HG03095 (cell line): ENCODE results near the gene ITGB2.
"Not testable (repeated sequence)": the region's sequence is repeated elsewhere in the genome, so short reads cannot be mapped to it uniquely, and the experiment has no call there.

Source experiments
- ATAC-seq: cut with Tn5 transposase; IDR thresholded peaks from one replicate; pipeline ENCODE4 v1.9.1; 2021; ENCODE audit warnings: moderate library complexity; ENCODE audit not compliant: unreplicated experiment

Gene ITGB2

DNA sequence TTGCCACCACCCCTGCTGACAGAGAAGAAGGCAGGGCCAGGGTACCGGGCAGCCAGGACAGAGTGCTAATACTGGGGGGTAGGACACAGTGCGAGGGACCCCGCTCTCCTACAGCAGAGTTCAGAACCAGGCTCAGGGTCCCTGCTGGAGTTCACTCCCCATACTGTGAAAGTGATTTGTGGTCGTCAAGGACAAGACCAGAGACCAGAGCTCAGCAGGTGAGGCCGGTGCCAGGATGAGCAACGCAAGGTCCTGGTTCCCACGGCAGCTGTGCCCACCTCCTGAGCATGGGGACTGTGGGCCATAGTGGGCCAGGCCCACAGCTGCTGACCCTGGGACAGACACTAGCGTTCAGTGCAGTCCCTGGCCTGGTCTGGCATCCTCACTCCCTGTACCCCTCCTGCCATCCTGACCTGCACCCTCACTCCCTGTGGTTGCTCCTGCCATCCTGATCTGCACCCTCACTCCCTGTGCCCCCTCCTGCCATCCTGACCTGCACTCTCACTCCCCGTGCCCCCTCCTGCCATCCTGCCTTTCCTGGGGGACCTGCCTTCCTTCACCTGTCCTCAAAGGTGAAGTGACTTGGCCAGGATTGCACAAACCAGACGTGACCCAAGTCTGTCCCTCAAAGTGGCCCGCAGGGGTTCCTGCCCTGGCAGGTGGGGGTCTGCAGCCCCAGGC is 33.4 kb downstream of the ITGB2 start:
- ATAC-seq: no peak

DNA sequence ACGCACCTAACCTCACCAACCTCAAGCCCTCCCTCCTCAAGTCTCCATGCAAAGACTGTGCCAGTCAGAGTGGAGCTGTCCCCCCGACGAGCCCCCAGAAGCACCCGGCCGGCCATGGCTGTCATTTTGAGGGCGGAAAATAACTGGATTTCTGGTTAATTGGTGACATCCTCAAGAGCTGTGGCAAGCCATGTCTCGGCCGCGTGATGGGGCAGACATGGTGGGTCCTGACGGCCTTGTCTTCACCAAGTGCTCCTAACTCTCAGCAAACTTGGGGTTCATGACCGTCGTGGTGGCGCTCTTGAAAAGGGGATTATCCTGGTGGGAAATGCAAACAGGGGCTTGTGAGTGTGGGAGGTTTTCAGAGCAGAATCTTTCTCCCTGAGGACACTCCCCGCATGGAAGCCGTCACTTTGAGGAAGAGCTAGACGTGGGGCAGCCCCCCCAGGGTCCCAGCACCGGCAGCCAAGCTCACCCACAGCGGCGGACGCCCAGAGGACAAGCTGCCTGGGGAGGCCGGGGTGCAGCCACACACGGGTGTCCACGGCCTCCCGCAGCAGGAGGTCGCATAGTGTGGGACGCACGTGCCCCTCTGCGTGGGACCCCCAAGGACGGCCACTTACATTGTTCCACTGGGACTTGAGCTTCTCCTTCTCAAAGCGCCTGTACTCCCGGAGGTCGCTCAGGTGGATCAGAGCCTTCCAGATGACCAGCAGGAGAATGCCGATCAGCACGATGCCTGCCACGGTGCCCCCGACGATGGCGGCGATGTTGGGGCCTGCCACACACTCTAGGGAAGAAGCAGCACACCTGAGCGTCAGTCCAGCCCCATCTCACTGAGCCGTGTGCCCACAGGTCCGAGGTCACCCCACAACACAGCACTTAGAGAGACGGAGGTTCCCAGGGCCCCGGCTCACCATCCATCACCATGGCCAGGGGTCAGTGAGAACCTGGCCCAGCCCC is 34.3 kb downstream of the ITGB2 start:
- no peak for ATAC-seq

DNA sequence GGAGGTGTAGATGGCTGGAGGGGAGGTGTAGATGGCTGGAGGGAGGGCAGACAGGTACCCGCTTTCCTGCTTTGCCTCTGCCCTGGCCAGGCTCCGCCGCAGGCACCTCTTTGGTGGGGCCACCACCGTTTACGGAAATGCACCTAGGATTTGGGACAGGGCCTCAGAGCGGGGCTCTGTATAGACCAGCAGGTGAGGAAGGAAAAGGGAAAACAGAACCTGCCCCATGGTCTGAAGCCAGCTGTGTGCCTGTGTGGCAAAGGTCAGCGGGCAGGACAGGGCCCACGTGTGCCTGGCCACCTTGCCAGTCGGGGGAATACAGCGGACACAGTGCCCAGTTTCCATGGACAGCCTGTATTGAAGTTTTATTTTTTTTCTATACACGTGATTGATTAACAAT is 35.1 kb downstream of the ITGB2 start:
- no peak for ATAC-seq

DNA sequence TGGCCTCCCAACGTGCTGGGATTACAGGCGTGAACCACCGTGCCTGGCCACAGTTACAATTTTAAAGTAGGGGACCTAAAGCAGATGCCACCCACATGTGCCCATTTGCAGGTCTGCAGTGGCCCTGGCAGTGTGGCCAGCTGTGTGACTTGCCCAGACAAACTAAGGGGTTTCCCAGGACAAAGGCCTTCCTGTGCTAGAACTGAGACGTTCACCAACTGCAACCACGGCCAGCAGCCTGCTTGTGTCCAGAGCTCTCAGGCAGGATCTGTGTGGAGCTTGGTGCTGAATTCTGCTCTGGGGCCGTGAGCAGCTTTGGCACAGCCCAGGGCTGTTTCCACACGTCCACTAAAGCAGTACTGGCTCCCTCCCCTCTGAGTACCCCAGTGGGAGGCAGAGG is 36.6 kb downstream of the ITGB2 start:
- ATAC-seq: no peak

DNA sequence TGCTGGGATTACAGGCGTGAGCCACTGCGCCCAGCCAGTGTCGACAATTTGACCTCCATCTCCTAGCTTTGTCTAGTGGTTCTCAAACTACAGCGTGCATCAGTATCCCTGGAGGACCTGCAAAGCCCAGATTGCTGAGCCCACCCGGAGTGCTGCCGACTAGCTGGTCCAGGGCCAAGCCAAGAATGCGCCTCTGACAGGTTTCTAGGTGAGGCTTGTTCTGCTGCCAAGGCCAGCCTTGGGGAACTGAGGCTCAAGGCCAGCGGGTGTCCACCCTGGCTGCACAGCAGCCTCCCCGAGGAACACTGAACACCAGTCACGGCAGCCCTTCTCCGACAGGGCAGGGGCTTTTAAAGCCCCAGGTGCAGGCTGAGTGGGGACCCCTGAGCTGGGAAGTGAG is 37.4 kb downstream of the ITGB2 start:
- ATAC-seq: no peak

DNA sequence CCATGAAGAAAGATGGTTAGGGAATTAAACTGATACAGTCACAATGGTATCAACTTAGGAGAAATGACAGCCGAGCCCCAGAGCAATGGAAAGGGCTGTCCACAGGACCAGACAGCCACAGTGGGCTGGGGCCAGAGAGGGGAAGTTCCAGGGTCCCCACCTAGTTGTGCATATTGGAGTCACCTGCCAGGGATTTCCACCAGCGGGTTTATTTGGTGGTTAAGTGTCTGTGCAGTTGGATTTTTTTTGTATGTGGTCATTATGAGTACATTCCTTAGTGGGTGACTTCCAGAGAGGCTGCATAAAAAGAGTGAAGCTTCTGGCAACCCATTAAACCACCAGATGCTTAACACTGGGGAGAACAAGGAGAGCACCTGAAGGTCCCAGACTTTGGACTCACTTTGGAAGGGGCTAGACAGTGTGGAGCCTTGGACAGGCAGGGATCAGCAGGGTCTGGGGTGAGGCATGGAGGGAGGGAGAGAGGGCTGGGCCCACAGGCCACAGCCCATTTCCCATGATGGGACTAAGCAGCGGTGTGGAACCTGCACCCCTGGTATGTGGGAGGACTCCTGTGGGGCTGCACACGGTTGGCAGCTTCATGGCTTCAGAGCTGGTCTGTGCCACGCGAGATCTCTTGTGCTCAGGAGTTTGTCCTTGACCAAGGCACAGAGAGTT is 39.4 kb downstream of the ITGB2 start:
- no peak for ATAC-seq

DNA sequence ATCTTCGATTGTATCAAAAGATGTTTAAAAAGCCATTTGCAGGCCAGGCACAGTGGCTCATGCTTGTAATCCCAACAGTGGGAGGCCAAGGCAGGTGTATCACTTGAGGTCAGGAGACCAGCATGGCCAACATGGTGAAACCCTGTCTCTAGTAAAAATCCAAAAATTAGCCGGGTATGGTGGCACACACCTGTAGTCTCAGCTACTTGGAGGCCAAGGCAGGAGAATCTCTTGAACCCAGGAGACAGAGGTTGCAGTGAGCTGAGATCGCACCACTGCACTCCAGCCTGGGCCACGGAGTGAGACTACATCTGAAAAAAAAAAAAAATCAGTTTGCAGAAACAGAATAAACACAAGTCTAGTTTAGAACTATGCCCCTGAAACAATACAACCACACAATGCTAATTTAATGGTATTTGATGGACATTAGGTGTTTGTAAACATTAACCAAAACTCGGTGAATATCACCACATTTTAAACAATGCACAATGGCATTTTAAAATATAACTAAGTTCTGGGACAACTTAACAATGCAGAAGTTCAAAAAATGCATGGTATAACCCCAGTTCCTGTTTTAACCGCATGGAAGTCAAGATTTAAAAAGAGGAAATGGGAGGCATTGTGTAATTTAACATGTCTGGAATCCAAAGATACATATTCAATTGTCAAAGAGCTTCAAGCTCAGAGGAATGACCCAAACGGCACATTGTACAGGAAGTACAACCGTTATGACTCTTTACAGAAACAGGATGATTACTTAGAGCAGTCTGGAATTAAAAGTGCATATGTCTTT is 40.1 kb downstream of the ITGB2 start:
- no peak for ATAC-seq

DNA sequence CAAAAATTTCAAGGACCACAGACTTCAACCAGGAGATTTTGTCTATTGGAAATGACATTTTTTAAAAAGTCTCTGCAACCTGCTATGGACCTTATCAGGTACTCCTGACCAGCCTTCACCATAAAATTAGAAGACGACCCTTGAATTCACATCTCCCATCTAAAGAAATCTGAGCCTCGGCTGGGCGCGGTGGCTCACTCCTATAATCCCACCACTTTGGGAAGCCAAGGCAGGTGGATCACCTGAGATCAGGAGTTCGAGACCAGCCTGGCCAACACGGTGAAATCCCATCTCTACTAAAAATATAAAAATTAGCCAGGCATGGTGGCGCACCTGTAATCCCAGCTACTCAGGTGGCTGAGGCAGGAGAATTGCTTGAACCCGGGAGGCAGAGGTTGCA is 41.5 kb downstream of the ITGB2 start:
- not testable (repeated sequence) for ATAC-seq

DNA sequence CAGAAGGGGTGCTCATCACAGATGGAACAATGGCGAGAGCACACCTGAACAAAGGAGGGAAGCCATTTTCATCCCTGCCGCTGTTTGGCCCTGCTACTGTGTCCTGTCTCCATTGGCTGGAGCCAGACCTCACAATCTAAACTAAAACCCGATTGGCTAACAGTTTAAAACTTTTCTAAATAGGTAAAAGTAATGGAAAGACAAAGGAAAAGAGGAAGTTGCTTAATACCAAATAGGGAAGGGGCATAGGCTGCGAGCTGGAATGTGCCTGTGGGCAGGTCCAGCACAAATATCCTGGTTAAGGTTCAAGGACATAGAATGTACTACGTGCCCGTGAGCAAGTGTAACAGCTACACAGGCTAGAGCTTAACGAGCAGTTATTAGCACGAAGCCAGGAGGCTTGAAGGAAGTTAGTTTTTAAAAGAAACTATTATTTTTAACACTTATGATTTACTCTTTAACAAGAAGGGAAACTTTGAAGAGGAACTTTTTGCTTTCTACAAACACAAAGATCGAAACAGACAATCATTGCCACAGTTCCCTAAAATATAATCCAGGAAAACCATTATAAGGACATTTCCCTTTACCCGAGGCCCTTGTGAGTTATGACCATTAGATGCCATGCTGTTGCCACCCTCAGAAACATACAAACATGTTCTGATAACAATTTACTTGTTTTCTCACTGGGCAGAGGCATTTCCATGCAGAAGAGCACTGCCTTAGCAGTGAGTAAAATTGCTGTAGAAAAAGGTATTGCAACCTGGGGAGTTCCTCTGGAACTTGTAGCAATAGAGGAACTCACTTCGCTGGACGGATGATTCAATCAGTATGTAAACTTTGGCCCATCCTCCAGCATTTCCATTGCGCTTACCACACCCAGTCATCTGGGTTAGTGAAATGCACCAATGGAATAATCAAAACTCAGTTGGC is 42.4 kb downstream of the ITGB2 start:
- ATAC-seq: no peak

DNA sequence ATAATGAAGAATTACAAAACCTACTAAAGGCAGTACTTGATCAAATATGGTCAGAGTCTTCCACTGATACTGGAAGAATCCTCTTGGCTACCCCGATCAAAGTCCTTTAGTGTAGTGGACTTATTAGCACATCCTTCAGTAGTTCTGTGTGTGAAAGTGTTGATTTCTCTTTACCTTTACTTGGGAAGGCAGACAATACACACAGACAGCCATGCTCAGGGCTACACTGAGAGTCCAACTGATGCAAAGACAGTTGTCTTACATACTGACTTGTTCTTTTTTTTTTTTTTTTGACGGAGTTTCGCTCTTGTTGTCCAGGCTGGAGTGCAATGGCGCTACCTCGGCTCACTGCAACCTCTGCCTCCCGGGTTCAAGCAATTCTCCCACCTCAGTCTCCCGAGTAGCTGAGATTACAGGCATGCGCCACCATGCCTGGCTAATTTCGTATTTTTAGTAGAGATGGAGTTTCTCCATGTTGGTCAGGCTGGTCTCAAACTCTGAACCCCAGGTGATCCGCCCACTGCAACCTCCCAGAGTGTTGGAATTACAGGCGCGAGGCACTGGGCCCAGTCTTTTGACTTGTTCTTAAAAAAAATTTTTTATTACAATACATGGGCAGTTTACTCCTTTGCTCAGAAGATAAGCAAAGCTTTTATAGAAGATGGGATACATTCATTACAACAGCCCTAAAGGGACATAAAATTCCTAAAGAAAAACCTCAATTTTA is 43.7 kb downstream of the ITGB2 start:
- ATAC-seq: no peak

DNA sequence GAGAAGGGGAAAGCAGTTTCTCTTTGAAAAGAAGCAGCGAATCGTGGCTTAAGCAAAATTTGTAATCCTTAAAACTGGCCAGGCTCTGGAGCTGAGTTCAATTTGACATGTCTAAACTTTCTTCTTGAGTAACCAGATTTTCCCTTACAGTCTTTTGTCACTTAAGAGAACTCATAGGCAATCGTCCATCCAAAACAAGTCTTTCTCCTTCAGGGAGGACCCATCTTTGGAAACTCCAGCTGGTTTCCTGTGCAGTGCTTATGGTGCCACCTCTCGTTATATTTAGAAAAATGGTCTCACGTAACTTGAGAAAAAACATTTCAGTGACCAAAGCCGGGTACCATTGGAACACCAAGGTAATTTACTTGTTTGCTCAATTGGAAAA is 45.4 kb downstream of the ITGB2 start:
- ATAC-seq: no peak

DNA sequence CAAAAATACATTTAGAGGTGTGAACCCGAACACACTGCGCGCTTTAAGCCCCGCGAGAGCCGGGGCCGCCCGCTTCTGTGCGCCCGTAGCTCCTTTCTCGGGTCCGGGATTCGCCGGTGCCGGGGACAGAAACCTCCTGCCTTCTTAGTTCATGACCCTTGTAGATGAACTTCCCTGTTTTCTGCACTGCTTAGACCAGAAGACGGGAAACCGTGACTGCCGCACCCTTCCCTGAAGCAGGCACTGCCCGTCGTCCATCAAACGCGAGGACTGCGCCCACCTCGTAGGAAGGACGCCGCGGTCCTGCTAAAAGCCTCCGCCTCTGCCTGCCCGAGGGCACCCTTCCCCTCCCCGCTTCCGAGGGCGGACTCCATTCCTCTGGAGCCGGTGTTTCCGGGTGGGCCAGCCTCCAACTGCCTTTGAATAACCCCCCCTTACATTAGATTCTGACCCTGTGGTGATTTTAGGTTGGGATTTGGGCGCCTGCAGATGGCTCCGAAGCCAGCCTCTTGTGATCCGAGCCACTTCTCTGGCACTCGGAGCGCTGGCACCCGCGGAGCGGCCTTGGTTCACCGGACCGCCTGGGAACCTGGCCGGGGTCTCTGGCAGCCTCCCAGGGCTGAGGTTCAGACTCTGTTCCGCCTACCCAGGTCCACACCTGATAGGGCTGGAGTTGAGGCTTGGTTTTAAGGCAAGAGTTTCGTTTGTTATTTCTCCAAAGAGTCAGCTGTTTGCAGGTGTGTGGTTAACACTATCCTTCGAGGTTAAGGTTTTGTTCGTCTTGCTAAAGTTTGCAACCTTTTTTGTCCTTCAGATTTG is 46.0 kb downstream of the ITGB2 start:
- ATAC-seq: no peak

DNA sequence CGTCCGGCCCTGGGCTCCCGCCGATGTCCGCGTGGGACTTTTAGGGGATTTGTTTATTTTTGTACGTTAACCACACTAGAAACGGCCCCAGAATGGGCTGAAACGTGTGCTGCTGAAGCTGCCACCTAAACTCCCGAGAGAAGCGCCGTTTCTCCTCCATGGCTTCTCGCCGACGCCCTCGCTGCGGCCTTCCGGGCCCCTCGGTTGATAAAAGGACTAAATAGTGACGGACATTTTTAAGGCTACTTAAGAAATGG is 46.5 kb downstream of the ITGB2 start:
- no peak for ATAC-seq

DNA sequence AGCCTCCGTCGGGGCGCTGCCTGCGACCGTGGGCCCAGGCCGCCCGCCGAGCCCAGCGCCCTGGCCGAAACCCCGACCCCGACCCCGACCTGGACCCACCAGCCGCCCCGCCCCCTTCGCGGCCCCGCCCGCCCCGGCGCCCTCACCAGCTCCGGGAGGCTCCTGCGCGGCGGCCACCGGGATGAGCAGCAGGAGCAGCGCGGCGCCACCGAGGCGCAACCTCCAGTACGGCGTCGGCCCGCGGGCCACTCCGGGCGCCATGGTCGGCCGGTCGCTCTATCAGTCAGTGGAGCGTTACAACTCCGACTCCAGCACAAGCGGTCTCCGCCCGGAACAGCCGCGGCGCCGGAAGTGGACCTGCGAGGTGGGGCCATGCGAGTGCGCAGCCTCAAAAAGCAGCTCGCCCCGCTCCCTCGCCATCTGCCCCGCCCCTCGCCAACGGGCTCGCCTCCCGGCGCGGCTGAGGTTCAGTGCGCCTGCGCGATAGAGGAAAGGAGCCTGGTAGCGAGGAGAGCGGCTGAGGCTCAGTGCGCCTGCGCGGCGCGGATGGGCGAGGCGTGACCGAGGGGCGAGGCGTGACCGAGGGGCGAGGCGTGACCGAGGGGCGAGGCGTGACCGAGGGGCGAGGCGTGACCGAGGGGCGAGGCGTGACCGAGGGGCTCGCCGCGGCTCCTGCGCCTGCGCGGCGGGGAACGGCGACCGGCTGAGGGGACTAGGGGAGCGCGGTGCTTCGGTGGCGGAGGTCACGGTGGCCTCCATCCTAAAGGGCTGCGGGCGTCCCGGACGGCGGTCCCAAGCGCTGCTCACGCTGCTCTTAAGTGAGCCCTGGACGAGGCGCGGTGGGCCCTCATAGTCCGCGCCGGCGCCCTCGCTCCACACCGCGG is 47.1 kb downstream of the ITGB2 start, which contains the start of gene PTTG1IP:
Gene PTTG1IP, minus strand, starts transcription at position 335 of the 884 bp plus-strand sequence. Its CDS starts 74 bp downstream, at position 261.
- peak; percentile 54 for ATAC-seq

DNA sequence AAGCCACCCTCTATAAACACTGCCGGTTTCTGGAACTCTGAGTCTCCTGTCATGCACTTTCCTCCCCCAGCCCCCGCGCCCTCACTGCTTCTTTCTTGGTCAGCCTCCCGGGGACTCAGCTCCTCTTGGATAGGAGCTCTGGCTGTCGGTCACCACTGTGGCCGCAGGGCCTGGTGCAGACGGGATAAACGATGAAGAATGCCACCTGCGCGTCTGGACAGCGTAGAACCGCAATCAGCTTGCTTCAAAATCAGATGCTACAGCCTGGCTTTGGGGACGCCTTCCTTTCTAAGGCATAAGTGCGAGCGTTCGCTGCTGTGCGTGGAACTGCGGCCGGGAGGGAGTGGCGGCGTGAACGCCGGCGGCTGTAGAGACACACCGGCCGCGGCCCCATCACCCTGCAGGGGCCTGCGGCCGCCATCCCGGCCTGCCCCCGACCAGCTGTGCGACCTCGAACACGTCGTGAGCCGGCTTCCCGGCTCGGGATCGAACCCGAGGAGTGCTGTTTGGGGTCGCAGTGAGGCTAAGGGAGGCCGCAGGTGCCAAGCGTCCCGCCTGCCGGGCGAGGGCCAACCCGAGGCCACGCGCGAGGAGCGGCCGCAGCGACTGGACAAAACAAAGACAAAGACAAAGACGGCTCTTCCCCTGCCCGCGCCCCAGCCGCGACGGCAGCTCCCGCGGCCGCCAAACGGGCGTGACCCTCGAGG is 47.9 kb downstream of the ITGB2 start:
- no peak for ATAC-seq

DNA sequence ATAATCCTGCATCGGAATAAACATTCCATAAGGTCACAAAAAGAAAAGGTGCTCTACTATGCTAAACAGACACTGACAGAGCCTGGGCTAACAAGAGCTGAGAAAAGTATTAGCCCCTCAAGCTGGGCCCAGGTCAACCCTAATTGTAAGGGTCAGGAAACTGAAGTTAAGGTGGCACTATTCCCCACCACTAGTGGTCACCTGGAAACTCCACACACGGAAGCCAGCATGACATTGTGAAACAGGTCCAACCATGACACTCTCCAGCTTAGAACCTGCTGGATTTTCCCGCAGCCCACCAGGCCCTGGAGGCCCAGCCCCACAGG is 48.4 kb downstream of the ITGB2 start:
- no peak for ATAC-seq
